SKM-1 (cell line): Measurements from ENCODE around the gene KCNH3.
"Not testable (repeated sequence)": the region's sequence is repeated elsewhere in the genome, so short reads cannot be mapped to it uniquely, and the experiment has no call there.

ENCODE experiments used
- DNase-seq: peaks from one replicate; lab custom pipeline; 2025; ENCODE audit not compliant: unreplicated experiment; lab: John Stamatoyannopoulos, UW

Gene KCNH3, protein sequence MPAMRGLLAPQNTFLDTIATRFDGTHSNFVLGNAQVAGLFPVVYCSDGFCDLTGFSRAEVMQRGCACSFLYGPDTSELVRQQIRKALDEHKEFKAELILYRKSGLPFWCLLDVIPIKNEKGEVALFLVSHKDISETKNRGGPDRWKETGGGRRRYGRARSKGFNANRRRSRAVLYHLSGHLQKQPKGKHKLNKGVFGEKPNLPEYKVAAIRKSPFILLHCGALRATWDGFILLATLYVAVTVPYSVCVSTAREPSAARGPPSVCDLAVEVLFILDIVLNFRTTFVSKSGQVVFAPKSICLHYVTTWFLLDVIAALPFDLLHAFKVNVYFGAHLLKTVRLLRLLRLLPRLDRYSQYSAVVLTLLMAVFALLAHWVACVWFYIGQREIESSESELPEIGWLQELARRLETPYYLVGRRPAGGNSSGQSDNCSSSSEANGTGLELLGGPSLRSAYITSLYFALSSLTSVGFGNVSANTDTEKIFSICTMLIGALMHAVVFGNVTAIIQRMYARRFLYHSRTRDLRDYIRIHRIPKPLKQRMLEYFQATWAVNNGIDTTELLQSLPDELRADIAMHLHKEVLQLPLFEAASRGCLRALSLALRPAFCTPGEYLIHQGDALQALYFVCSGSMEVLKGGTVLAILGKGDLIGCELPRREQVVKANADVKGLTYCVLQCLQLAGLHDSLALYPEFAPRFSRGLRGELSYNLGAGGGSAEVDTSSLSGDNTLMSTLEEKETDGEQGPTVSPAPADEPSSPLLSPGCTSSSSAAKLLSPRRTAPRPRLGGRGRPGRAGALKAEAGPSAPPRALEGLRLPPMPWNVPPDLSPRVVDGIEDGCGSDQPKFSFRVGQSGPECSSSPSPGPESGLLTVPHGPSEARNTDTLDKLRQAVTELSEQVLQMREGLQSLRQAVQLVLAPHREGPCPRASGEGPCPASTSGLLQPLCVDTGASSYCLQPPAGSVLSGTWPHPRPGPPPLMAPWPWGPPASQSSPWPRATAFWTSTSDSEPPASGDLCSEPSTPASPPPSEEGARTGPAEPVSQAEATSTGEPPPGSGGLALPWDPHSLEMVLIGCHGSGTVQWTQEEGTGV

GRCh38 chr12:49538510-49539403 is at the start of gene KCNH3:
Gene KCNH3, plus strand, starts transcription at chr12:49539030. Its CDS starts 387 bp downstream, at chr12:49539417.
- no peak for DNase-seq

DNA sequence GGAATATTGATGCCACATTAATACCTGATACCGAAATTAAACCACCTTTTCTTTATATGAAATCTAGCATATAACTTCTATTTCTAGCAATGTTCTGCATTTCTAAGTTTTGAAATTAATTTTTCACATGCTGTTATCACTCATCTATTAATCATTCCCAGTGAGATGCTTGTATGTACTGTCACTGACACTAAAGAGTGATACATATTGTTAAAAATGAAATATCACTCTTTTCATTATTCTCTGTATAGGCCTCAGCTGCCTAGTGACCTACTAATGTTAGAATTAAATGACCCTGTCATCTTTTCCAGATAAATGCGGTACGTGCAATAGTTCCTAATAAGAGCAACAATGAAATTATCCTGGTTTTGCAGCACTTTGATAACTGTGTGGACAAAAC is 49.7 kb upstream of the KCNH3 start:
- DNase-seq, result no peak

GRCh38 chr12:49489720-49490119 is 49.1 kb upstream of the KCNH3 start:
- no peak for DNase-seq

GRCh38 chr12:49491823-49492222 is 47.0 kb upstream of the KCNH3 start:
- DNase-seq, result no peak

GRCh38 chr12:49493900-49494299 is 44.9 kb upstream of the KCNH3 start:
- DNase-seq, result no peak

- no peak for DNase-seq
Observed at GRCh38 chr12:49496417-49497360, 42.1 kb upstream of the KCNH3 start.

GRCh38 chr12:49501895-49502294 is 36.9 kb upstream of the KCNH3 start:
- DNase-seq, result no peak

GRCh38 chr12:49502590-49502989 is 36.2 kb upstream of the KCNH3 start:
- no peak for DNase-seq

DNA sequence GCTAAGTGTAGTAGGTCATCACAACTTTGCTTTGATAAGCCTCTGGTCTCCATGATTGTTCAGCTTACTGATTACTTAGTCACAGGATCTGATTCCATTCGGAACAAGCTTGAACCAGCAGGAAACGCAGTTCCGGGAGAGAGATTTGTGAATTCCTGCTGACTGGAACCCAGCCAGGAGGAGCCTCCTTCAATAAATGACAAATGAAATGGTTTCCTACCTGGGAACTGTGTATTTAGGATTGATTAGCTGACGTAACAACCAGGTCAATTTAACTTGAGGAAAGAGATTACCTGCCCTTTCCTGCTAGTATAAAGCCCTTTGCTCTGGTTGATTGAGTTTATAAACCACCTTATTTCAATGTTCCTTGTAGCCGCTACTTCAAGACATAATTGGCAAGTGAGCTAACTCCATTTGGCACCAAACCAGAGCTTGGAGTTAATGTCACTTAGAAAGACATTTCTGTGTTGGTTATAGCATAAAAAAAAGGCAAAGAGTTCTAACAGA is 35.1 kb upstream of the KCNH3 start:
- DNase-seq, result no peak

DNA sequence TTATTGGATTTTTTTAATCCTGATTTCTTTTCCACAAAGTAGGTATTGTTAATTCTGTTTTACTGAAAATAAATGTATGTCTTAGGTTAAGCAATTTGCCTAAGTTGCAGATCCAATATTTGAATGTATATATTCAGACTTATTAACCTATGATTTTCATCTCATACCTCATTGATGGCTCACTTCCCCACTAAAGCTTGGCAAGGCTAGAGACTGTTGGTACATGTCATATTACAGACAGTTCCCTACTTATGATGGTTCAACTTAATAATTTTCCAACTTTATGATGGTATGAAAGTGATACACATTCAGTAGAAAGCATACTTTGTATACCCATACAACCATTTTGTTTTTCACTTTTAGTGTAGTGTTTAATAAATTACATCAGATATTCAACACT is 33.2 kb upstream of the KCNH3 start:
- DNase-seq, result no peak

DNA sequence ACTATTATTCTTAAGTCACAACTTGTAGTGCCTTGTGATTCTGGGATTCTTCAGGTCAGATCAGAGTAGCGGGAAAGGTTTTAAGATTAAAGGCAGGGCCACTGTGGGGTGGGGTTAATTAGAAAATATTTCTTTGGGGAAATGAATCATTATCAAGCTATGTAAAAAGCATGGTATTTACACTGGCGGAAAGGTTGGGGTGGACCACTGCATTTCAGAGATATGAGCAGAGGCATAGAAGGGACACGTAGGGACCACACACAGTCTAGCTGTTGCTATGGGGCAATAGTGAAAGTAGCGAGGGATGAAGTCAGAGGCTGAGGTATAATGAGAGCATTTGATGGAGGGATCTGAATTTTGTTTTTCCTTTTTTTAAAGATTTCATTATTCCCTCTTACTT is 31.7 kb upstream of the KCNH3 start:
- no peak for DNase-seq

GRCh38 chr12:49509681-49510080 is 29.1 kb upstream of the KCNH3 start:
- not testable (repeated sequence) for DNase-seq

- no peak for DNase-seq
Observed at GRCh38 chr12:49511410-49511809, 27.4 kb upstream of the KCNH3 start.

DNA sequence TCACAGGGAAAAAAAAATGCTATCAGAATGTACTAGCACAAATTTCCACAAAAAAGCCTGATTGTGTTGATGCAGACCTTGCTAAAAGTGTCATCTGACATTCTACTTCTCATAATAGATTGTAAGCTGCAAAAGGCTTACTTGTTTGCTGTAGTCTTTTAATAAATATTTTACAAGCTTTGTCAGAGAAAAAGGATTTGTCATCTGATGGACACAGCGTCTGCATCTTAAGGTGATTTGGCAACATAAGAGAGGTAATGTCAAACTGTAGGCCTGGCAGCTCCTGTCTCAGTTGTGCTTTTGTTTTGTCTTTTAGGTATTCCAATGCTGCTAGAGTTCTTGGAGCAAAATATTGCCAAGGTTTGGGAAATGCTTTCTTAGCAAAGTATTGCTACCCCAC is 26.3 kb upstream of the KCNH3 start:
- DNase-seq, result no peak

GRCh38 chr12:49515266-49515665 is 23.6 kb upstream of the KCNH3 start:
- DNase-seq, result no peak

GRCh38 chr12:49518914-49519573 is 19.8 kb upstream of the KCNH3 start:
- DNase-seq, result no peak

DNA sequence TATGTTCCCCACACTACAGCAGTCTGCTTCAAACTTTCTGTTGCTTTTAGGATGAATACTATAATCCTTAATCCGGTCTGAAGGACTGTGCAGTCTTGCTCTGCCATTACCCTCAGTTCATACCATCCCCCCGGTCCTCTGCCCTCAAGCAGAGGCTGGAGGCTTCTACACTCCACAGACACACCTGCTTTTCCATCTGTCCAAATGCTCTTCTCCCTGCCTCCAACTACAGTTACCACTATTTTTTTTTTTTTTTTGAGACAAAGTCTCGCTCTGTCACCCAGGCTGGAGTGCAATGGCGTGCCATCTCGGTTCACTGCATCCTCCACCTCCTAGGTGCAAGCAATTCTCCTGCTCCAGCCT is 19.3 kb upstream of the KCNH3 start:
- DNase-seq, result no peak

DNA sequence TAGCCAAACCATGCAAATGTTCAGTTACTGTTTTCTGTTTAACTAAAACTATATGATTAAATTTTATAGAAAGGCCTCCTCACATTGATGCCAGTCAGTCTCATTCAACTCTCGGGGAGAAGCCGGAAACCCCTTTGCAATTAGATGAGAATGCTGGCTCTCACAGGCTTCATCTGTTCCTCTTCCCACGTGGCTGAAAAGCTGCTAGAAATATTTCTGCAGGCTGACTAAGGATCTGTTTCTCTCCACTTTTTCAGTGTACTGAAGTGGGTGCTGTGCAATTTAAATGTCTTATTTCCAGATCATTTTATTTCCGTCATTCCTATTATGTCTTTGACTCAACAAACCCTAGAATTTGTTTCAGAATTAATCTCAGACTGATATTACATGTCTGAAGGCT is 17.4 kb upstream of the KCNH3 start:
- DNase-seq, result no peak
